GM21576 (cell line): Measurements from ENCODE around the gene LMO2.

ENCODE experiments used
- ATAC-seq: cut with Tn5 transposase; IDR thresholded peaks from one replicate; pipeline ENCODE4 v1.9.1; 2021; ENCODE audit warnings: mild to moderate bottlenecking, moderate library complexity; ENCODE audit not compliant: unreplicated experiment

Gene LMO2

GRCh38 chr11:33915526-33915925, 23.6 kb upstream of the LMO2 start:
- no peak for ATAC-seq

- no peak for ATAC-seq
Observed at GRCh38 chr11:33913991-33914390, 22.1 kb upstream of the LMO2 start.

GRCh38 chr11:33912405-33913361, 20.8 kb upstream of the LMO2 start:
- ATAC-seq = peak; percentile 77

- no peak for ATAC-seq
Observed at GRCh38 chr11:33910958-33911339, 19.1 kb upstream of the LMO2 start.

- no peak for ATAC-seq
Observed at GRCh38 chr11:33910296-33910957, 18.6 kb upstream of the LMO2 start.

GRCh38 chr11:33909552-33909951, 17.7 kb upstream of the LMO2 start:
- no peak for ATAC-seq

- ATAC-seq = no peak
Observed at GRCh38 chr11:33909150-33909549, 17.3 kb upstream of the LMO2 start.

GRCh38 chr11:33907421-33907820, 15.5 kb upstream of the LMO2 start:
- no peak for ATAC-seq

GRCh38 chr11:33906484-33907186, 14.8 kb upstream of the LMO2 start:
- ATAC-seq = no peak

- ATAC-seq = no peak
Observed at GRCh38 chr11:33904102-33904501, 12.2 kb upstream of the LMO2 start.

GRCh38 chr11:33900159-33900840, 8.4 kb upstream of the LMO2 start:
- ATAC-seq = no peak

- no peak for ATAC-seq
Observed at GRCh38 chr11:33899400-33900037, 7.6 kb upstream of the LMO2 start.

GRCh38 chr11:33898957-33899356, 7.1 kb upstream of the LMO2 start:
- ATAC-seq = no peak

- ATAC-seq = no peak
Observed at GRCh38 chr11:33897761-33898375, 6.0 kb upstream of the LMO2 start.

GRCh38 chr11:33896911-33897310, 5.0 kb upstream of the LMO2 start:
- ATAC-seq = no peak

GRCh38 chr11:33895752-33896137, 3.9 kb upstream of the LMO2 start:
- ATAC-seq = no peak

- ATAC-seq = no peak
Observed at GRCh38 chr11:33894398-33894746, 2.5 kb upstream of the LMO2 start.

- ATAC-seq = peak; percentile 85
Observed at GRCh38 chr11:33893711-33894397, 2.0 kb upstream of the LMO2 start.

- no peak for ATAC-seq
Observed at GRCh38 chr11:33892906-33893594, 1.2 kb upstream of the LMO2 start.
